HG02981 (cell line): ENCODE results near the gene PPP1R3F.

Source experiments
- ATAC-seq: cut with Tn5 transposase; IDR thresholded peaks from one replicate; pipeline ENCODE4 v1.9.1; 2021; ENCODE audit warnings: mild to moderate bottlenecking, moderate library complexity; ENCODE audit not compliant: unreplicated experiment

The PPP1R3F gene, protein sequence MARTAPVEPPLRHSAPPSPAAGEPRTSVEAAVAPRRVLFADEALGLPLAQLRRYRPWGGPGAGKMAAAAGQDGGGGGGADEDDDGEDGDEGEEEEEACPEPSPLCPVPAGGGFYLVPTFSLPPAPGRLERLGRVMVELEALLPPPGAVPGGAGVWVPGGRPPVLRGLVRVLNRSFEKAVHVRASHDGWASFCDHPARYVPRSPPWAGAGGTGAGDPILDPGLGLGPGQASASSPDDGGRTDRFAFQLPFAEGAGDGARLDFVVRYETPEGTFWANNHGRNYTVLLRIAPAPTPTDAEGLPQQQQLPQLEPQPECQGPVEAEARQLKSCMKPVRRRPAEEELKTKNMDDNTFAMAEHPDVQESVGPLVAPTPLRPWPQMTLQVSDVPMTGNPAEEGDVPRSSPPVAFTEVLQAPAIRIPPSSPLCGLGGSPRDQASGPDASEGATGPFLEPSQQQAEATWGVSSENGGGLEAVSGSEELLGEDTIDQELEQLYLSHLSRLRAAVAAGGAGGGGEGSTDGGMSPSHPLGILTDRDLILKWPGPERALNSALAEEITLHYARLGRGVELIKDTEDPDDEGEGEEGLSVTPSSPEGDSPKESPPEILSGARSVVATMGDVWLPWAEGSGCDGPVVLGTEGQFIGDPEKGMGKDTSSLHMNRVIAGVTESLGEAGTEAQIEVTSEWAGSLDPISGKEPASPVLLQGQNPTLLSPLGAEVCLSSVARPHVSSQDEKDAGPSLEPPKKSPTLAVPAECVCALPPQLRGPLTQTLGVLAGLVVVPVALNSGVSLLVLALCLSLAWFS

DNA sequence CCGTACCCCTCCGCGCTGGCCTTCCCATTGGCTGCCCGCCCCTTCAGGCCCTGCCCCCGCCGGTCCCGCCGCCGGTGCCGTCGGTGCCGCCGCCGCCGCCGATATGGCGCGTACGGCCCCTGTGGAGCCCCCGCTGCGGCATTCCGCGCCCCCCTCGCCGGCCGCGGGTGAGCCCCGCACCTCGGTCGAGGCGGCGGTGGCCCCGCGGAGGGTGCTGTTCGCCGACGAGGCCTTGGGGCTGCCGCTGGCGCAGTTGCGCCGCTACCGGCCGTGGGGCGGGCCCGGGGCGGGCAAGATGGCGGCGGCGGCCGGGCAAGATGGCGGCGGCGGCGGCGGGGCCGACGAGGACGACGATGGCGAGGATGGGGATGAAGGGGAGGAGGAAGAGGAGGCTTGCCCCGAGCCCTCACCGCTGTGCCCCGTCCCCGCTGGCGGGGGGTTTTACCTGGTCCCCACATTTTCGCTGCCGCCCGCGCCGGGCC is at the start of gene PPP1R3F:
Gene PPP1R3F (plus strand): TSS at position 27 of the 482 bp plus-strand sequence. CDS start 77 bp downstream, at position 104.
- peak; percentile 20 for ATAC-seq

DNA sequence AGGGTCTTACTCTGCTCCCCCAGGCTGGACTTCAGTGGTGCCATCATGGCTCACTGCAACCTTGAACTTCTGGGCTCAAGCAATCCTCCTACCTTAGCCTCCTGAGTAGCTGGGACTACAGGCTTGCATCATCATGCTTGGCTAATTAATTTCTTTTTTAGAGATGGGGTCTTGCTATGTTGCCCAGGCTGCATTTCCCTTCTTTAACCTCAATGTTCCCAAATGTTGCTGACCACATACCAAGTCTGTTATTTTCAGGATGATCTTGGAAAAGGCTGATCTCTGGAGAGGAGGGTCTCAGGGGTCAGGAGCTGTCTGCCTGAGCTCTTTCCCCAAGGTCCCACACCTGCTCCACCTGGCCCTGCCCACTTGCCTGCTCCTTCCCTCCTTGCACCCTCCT is 49.5 kb upstream of the PPP1R3F start:
- ATAC-seq, result no peak

DNA sequence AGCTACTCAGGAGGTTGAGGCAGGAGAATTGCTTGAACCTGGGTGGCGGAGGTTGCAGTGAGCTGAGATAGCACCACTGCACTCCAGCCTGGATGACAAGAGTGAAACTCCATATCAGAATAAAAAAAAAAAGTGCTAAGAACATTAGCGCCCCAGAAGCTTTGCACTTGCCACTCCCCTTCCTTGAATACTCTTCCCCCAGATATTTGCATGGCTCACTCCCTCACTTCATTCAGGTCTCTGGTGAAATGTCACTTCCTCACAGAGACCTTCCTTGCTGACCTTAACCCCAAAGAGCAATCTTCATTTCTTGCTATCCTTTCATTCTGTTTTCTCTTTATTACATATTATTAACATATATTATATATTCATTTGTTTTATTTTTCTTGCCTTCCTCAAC is 47.7 kb upstream of the PPP1R3F start:
- no peak for ATAC-seq

DNA sequence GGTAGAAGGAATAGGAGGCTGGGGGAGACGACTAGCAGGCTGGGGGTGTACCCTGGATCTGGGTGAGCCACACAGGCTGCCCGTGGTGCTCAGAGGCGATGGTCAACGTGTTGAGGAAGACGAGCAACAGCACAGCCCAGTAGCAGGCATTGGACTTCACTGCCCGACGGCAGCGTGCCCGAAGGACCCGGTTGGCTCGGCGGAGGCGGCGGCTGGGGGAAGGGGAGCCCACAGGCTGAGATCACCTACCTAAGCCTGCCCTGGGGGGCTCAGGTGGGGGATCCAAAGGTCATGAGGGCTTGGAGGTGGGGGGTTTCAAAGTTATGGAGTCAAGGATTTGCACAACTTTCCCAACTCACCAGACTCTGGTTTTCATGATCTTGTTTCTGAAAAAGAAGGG is 43.7 kb upstream of the PPP1R3F start:
- ATAC-seq, result no peak

DNA sequence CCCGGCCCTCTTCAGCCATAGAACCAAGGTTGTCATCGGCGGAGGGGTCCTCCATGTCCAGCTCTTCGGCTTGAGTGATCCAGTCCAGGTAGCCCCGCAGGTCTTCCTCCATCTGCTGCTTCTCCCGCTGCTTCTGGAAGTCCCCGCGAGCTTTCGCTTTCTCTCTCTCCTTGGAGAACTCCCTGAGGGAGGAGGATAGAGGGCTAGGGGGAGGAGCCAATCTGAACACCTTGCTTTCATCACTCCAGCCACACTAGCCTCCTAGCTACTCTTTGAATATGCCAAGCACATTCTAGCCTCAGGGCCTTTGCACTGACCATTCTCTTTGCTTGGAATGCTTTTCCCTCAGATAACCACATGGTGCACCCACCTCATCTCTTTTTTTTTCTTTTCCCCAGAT is 42.6 kb upstream of the PPP1R3F start:
- ATAC-seq, result no peak

DNA sequence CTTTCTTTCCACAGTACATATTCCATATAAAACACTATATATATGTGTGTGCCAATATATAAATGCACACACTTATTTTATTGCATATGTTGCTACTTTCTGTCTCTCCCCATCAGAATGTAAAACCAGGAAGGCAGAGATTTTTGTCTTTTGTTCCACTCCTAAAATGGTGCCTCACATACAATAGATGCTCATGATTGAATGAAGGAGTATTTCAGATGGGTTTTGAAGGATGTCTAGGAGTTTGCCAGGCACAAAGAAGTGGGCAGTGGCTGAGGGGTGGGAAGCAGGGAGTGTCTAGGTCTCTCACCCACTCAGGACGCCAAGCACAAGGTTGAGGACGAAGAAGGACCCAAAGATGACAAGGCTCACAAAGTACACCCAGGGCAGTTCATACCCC is 41.9 kb upstream of the PPP1R3F start:
- ATAC-seq, result no peak

DNA sequence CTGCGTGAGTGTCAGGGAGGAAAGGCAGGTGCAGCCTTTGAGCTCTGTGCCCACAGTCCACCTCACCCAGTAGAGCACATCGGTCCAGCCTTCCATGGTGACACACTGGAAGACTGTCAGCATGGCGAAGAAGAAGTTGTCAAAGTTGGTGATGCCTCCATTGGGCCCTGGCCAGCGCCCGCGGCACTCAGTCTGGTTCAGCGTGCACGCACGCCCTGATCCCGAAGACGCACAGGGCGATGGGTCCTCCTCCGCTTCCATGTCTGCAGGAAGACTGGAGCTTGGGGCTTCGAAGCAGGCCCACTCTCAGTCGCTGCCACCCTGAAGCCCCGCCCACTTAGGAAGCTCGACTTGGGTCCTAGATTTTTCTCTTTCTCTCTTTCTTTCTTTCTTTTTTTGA is 41.4 kb upstream of the PPP1R3F start:
- no peak for ATAC-seq

DNA sequence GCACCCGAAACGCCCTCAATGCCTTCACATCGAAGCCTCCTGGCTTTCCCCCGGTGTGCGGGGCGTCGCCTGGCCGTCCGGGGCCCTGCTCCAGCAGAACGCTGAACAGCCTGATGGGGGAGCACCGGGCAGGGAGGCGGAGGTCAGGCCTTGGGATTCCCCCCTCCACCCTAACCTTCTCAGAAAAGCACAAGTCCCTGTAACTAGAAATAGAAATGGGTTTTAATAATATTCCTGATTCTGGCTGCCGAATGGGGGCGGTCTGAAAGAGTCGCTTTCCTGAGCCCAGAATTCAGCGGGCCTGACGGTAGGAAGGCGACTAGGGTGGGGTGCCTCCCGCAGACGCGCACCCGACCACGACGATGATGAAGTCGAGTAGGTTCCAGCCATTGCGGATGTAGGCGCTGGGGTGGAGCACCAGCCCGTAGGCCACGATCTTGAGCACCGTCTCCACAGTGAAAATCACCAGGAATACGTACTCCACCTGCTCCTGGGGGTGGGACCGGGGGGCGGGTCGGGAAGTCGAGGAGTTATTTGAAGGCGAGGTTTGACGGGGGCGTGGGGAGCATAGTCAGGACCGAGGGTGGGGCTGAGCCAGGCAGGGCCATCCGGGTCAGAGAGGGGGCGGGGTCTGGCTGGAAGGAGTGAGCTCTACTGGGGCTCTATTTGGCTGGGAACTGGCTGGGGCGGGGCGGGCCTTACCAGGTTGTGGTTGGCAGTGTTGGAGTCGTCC is 38.9 kb upstream of the PPP1R3F start:
- ATAC-seq, result peak; percentile 52

DNA sequence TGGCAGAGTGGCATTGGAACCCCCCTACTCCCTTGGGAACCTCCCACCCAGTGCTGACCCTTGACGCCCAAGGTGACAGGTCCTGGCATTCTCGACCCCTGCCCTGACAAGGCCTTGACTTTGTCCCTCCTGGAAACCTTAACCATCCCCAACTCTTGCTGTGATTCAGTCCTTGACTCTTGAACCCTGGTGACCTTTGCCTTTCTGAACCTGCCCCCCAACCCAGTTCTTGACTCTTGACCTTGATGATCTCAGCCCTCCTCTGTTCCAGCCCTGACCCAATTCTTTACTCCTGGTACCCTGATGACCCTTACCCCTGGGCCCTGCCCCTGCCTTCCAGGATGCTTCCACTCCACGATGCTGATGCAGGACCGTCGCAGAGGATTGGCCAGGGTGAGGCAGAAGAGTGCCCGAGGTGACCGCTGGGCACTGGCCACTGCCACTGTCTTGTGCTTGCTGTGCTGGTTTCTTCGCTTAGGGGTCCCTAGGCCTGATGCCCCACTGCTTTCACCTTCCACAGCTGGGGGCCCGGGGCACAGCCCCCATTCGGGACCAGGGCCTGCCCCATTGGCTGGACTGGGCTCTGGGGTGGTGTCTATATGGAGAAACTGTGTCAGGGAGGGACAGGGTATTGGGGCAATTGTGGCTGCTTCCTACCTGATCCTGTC is 38.1 kb upstream of the PPP1R3F start:
- ATAC-seq, result no peak

DNA sequence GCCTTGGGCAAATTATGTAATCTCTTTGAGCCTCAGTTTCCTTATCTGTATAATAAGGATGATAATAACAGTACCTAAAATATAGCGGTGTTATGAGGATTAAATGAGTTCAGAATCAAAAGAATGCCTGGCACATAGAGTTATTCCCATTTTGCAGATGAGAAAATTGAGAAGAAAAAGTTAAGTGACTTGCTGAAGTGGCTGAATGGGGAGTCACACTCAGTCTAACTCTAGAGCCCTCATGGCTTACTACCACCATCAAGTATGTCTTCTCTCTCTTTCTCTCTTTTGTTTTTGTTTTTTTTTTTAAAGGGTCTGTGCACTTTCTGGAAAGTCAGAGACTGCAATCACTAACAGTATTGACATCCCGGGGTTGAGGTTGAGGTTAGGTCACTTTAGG is 37.1 kb upstream of the PPP1R3F start:
- no peak for ATAC-seq

DNA sequence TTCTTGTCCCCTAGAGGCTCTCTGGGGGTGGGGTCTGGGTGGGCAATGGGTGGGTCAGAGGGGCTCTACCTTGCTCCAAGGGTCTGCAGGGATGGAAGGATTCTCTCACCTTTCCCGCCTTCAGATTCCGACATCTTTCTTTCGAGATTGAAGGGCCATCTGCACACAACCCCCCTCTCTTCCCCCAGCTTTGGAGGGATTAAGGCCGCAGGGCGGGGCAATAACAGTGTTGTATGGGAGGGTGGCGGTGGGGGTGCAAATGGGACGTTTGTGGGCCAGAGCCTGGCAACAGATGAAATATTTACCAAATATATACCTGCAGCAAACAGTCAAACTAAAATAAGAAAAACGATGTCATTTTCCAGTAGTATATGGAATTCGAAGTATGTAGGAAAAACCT is 36.4 kb upstream of the PPP1R3F start, which contains the start of gene CACNA1F:
Gene CACNA1F (minus strand): TSS at position 165 of the 400 bp plus-strand sequence. CDS start 31 bp downstream, at position 134.
- no peak for ATAC-seq

DNA sequence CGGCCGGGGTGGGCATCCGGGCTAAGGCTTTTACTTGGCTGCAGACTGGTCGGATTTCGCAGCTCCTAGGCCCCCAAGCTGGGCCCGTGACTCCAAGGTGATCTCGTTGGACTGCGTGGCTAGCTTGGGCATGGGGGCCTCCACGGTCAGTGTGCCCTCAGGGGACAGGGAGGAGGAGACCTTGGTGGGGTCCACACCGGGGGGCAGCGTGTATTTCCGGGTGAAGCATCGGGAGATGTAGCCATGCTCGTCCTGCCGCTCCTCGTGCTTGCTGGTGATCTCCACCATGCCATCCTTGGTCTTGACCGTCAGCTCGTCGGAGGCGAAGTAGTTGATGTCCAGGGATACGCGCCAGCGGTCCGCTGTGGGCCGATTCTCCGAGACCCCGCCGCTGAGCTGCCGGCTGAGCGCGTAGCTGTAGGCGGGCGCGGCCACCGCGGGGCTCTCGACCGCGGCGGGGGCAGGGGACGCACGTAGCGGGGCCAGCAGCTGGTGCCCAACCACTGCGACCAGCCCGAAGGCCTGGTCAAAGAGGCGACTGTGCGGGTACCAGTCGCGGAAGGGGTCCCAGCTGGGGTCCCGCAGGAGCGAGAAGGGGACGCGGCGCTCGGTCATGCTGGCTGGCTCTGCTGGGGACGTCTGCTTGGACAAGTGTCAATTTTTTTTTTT is 35.6 kb upstream of the PPP1R3F start:
- no peak for ATAC-seq

DNA sequence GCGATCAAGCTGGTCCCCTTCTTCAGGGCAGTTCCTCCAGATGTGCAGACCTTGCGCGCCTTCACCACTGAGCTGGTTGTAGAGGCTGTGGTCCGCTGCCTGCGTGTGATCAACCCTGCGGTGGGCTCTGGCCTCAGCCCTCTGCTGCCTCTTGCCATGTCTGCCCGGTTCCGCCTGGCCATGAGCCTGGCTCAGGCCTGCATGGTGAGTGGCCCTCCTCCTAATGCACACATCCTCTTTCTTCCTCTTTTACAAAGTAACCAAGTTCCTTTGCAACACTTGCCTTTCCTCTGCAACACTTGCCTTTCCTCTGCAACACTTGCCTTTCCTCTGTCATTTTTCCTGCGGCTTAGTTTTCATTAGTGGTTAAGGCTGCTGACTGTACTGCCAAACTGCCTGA is 32.5 kb upstream of the PPP1R3F start:
- no peak for ATAC-seq

DNA sequence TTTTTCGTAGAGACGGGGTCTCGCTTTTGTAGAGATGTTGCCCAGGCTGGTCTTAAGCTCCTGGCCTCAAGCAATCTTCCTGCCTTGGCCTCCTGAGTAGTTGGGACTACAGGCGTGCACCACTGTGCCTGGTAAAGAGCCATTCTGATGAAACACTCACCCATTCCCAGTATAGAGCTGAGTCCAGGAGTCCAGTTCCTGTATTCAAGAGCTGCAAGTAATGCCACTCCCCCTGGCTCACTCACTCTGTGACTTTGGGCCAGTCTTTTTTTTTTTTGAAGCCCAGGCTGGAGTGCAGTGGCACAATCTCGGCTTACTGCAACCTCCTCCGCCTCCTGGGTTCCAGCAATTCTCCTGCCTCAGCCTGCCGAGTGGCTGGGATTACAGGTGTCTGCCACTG is 30.9 kb upstream of the PPP1R3F start:
- ATAC-seq, result no peak

DNA sequence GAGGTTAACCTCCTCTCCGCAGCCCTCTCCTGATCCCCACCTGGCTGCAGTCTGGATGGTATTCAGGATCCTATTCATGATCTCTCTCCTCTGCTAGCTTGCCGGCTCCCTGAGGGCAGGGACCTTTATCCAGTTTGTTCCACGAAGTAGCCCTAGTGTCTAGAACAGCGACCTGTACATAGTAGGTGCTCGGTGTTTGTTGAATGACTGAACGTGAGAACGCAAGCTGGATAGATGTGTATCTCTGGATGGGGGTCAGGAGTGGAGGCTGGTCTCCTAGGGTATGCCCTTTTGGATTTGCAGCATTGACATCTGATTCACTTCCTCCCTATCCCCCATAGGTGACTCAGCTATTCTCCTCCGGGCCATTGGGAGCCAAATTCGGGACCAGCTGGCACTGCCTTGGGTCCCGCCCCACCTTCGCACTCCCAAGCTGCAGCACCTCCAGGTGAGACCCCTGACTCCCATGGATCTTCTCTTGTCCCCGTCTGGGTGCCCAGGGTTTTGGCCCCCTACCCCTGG is 27.0 kb upstream of the PPP1R3F start:
- no peak for ATAC-seq

DNA sequence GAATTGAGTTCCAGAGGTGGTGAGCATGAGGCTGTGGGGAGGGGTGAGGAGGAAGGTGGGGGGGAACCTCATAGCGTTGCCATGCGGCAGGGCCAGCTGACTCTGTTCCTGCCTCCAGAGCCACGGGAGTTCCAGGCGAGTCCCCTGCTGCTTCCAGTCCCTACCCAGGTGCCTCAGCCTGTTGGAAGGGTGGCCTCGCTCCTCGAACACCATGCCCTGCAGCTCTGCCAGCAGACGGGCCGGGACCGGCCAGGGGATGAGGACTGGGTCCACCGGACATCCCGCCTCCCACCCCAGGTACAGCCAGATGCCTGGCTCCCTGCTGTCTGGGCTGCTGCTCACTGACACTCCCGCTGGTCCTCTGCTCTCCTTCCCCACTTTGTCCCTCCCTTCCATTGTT is 26.4 kb upstream of the PPP1R3F start:
- ATAC-seq, result no peak

DNA sequence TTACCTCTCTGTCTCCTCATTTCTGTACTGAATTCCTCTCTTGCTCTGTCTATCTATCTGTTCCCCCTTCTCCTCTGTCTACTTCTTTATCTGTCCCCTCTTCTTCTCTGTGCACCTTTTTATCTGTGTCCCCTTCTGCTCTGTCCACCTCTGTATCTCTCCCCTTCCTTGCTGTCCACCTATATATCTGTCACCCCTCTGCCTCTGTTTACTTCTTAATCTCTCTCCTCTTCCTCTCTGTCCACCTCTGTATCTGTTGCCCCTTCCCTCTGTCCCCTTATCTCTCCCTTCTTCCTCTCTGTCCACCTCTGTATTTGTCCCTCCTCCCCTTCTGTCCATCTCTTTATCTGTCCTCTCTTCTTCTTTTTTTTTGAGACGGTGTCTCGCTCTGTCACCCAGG is 25.4 kb upstream of the PPP1R3F start:
- no peak for ATAC-seq

DNA sequence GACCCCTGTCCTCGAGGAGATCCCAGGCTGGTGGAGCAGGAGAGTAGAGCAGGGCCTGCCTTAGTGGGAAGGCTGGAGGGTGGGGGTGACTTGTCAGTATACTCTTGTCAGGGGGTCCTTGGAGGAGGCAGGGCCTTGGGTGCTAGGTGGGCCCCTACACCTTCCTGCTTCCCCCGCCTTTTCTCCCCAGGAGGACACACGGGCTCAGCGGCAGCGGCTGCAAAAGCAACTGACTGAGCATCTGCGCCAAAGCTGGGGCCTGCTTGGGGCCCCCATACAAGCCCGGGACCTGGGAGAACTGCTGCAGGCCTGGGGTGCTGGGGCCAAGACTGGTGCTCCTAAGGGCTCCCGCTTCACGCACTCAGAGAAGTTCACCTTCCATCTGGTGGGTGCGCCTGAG is 23.1 kb upstream of the PPP1R3F start:
- no peak for ATAC-seq

DNA sequence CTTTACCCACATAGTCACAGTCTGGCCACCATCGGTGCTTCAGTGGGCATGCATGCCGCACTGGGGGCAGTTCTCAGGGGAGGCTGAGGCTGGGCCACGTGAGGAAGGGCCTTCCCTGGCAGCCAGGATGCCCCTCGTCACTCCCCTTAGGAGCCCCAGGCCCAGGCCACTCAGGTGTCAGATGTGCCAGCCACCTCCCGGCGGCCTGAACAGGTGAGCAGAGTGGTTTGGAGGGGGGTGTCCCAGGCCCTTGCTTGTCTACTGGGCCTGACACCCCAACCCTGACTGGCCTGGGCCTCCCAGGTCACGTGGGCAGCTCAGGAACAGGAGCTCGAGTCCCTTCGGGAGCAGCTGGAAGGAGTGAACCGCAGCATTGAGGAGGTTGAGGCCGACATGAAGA is 22.2 kb upstream of the PPP1R3F start:
- no peak for ATAC-seq
